ENCODE data around the gene SATL1. TPM values are rescaled to one million over a fixed set of nuclear protein-coding genes. Genes with fewer than 3 reads are reported as not detected.

SATL1 gene
- total RNA-seq, 3 donors from 2014 or later = 0.15 TPM; not detected in 2

- intact Hi-C loops (cut with DNase I; ENCODE audit: low total_unique reads) = no loop called here
- TF ChIP-seq POLR2AphosphoS5 (IDR thresholded peaks at IDR 0.05) (no peak), CTCF (IDR thresholded peaks at IDR 0.05) (no peak), POLR2A (IDR thresholded peaks at IDR 0.05) (no peak)
- Histone ChIP-seq H3K4me3 (no peak overlapping the region), H3K27me3 (peaks cover 0 to 23% of the 10 kb centered on the region in 2 donors), H3K27ac (no peak overlapping the region), H3K4me1 (no peaks in the 10 kb centered on the region), H3K9me3 (peaks cover 0 to 5% of the 10 kb centered on the region in 2 donors), H3K36me3 (no peaks in the 10 kb centered on the region)
- no peak for DNase-seq (ENCODE audit: low spot score in 2 of 2)
Observed at GRCh38 chrX:85136409-85136808, 107.2 kb downstream of the SATL1 start.

GRCh38 chrX:85115252-85115651 is 128.3 kb downstream of the SATL1 start:
- H3K4me3 ChIP-seq = no peak overlapping the region
- H3K4me1 ChIP-seq = no peaks in the 10 kb centered on the region
- H3K27me3 ChIP-seq = peaks cover 0 to 25% of the 10 kb centered on the region in 2 donors
- intact Hi-C loops (cut with DNase I; ENCODE audit: low total_unique reads) = no loop called here
- H3K9me3 ChIP-seq = no peaks in the 10 kb centered on the region
- TF ChIP-seq POLR2AphosphoS5 (IDR thresholded peaks at IDR 0.05) (no peak), CTCF (IDR thresholded peaks at IDR 0.05) (no peak)
- H3K36me3 ChIP-seq = no peaks in the 10 kb centered on the region
- no peak for DNase-seq (ENCODE audit: low spot score in 2 of 2)
- H3K27ac ChIP-seq = no peak overlapping the region

GRCh38 chrX:85114776-85115175 is 128.8 kb downstream of the SATL1 start:
- Histone ChIP-seq H3K4me1 (no peaks in the 10 kb centered on the region), H3K36me3 (no peaks in the 10 kb centered on the region), H3K9me3 (no peaks in the 10 kb centered on the region), H3K27ac (no peak overlapping the region), H3K4me3 (no peak overlapping the region), H3K27me3 (peaks cover 0 to 23% of the 10 kb centered on the region in 2 donors)
- TF ChIP-seq CTCF (IDR thresholded peaks at IDR 0.05) (no peak), POLR2AphosphoS5 (IDR thresholded peaks at IDR 0.05) (no peak), POLR2A (IDR thresholded peaks at IDR 0.05) (no peak)
- intact Hi-C loops (cut with DNase I; ENCODE audit: low total_unique reads) = no loop called here
- DNase-seq (ENCODE audit: low spot score in 2 of 2) = no peak

GRCh38 chrX:85114171-85114570 is 129.4 kb downstream of the SATL1 start:
- TF ChIP-seq CTCF (IDR thresholded peaks at IDR 0.05) (no peak), POLR2A (IDR thresholded peaks at IDR 0.05) (no peak), POLR2AphosphoS5 (IDR thresholded peaks at IDR 0.05) (no peak)
- Histone ChIP-seq H3K9me3 (no peaks in the 10 kb centered on the region), H3K36me3 (no peaks in the 10 kb centered on the region), H3K4me3 (no peak overlapping the region), H3K27ac (no peak overlapping the region), H3K4me1 (no peaks in the 10 kb centered on the region), H3K27me3 (peaks cover 0 to 23% of the 10 kb centered on the region in 2 donors)
- intact Hi-C loops (cut with DNase I; ENCODE audit: low total_unique reads) = no loop called here
- no peak for DNase-seq (ENCODE audit: low spot score in 2 of 2)

- TF ChIP-seq CTCF (IDR thresholded peaks at IDR 0.05) (no peak), POLR2A (IDR thresholded peaks at IDR 0.05) (no peak), POLR2AphosphoS5 (IDR thresholded peaks at IDR 0.05) (no peak)
- no peaks in the 10 kb centered on the region for H3K4me1 ChIP-seq
Observed at GRCh38 chrX:85113746-85114145, 129.8 kb downstream of the SATL1 start.

More at GRCh38 chrX:85113746-85114145, 129.8 kb downstream of the SATL1 start:
- no peak overlapping the region for H3K27ac ChIP-seq
- no peak for DNase-seq (ENCODE audit: low spot score in 2 of 2)
- intact Hi-C loops (cut with DNase I; ENCODE audit: low total_unique reads) = no loop called here
- H3K4me3 ChIP-seq = no peak overlapping the region
- no peaks in the 10 kb centered on the region for H3K36me3 ChIP-seq
- no peaks in the 10 kb centered on the region for H3K9me3 ChIP-seq
- H3K27me3 ChIP-seq = peaks cover 0 to 23% of the 10 kb centered on the region in 2 donors
